GM12872 (cell line): ENCODE measurements around the gene MYO9B.
A peak's percentile ranks its signal among the peaks of the same experiment; 100 is the strongest.

Experiments used
- TF ChIP-seq, protein P1 (sequence below): IDR thresholded peaks from 3 replicates; pipeline ENCODE4 v1.5.1; 2011; ENCODE audit warnings: low read depth, mild to moderate bottlenecking, low read length, moderate library complexity; ENCODE audit not compliant: insufficient read depth

MYO9B gene

DNA sequence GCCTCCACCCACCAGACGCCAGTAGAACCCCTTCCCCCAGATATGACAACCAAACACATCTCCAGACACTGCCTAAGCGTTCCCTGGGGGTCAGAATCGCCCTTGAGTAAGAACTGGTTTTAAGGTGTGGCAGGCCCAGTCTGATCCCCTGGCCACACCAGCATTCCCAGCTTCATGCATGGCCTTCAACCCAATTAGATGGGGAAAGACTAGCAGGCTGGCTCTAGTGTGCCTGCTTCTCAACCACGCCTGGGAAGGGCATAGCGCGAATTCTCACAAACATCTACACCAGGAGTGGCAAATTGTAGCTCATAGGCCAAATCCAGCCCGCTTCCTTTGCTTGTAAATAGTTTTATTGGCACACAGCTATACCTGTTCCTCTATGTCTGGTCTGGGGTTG is 13.9 kb upstream of the MYO9B start:
- TF ChIP-seq, protein P1, sequence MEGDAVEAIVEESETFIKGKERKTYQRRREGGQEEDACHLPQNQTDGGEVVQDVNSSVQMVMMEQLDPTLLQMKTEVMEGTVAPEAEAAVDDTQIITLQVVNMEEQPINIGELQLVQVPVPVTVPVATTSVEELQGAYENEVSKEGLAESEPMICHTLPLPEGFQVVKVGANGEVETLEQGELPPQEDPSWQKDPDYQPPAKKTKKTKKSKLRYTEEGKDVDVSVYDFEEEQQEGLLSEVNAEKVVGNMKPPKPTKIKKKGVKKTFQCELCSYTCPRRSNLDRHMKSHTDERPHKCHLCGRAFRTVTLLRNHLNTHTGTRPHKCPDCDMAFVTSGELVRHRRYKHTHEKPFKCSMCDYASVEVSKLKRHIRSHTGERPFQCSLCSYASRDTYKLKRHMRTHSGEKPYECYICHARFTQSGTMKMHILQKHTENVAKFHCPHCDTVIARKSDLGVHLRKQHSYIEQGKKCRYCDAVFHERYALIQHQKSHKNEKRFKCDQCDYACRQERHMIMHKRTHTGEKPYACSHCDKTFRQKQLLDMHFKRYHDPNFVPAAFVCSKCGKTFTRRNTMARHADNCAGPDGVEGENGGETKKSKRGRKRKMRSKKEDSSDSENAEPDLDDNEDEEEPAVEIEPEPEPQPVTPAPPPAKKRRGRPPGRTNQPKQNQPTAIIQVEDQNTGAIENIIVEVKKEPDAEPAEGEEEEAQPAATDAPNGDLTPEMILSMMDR = no peak

DNA sequence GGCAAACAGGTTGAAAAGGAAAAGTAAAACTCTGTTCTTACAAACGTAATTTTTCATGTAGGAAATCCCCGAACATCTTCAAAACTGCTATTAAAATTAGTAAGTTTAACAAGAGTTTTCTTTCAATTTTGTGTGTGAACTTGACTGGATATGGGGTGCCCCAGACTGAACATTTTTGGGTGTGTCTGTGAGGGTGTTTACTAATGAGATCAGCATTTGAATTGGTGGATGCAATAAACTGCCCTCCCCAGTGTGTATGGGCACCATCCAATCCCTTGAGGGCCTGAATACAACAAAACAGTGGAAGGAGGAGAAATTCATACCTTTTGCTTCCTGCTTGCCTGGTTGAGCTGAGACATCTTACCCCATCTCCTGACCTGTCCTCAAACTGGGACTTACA is 12.1 kb upstream of the MYO9B start:
- TF ChIP-seq, protein P1 = no peak

DNA sequence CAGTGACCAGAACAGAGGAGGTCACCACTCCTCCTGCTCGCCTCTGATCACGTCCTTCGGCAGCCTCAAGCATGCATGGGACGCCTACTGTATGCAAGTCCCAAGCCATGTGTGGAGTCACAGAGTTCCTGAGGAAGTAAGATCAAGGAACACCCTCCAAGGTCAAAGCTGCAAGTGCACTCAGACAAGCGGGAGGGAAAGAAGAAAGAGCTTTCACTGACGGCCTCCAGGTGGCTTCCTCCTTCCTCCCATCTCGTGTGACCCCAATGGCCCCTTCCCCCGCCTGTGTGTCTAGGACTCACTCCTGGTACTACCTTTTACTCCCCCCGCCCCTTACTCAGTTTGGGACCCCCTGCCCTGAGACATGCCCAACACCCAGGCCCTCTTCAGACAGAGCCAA is 6.4 kb upstream of the MYO9B start:
- TF ChIP-seq, protein P1 = peak; percentile 16; the same call in 1 of the 3 replicates

DNA sequence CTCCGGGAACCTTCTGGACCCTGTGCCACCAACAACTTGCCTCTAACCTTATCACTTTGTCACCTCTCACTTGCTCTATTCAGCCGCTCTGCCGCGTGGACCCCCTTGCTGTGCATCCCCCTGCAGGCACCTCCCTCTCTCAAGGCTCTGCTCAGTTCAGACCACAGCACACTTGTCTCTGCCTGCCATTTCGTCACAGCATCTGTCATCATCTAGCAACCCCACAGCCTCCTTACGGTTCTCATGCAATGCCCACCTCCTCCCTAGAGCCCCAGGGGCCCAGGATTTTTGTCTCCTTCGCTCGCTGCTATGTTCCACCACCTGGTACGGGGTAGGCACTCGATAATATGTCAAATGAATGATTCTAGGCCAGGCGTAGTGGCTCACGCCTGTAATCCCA is 5.2 kb upstream of the MYO9B start:
- TF ChIP-seq, protein P1 = no peak

DNA sequence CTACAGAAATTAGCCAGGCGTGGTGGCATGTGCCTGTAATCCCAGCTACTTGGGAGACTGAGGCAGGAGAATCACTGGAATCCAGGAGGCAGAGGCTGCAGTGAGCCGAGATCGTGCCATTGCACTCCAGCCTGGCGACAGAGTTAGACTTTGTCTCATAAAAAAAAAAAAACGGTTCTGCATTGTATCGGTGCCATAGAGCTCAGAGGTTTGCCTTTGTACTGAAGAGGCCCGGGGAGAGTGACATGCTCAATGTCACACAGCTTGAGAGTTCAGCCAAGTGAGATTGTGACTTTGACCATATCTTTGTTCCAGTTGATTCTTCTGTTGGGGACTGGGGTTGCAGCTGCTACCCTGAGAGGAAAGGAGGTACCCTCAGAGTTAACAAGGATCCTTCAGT is 4.7 kb upstream of the MYO9B start:
- TF ChIP-seq, protein P1 = no peak

DNA sequence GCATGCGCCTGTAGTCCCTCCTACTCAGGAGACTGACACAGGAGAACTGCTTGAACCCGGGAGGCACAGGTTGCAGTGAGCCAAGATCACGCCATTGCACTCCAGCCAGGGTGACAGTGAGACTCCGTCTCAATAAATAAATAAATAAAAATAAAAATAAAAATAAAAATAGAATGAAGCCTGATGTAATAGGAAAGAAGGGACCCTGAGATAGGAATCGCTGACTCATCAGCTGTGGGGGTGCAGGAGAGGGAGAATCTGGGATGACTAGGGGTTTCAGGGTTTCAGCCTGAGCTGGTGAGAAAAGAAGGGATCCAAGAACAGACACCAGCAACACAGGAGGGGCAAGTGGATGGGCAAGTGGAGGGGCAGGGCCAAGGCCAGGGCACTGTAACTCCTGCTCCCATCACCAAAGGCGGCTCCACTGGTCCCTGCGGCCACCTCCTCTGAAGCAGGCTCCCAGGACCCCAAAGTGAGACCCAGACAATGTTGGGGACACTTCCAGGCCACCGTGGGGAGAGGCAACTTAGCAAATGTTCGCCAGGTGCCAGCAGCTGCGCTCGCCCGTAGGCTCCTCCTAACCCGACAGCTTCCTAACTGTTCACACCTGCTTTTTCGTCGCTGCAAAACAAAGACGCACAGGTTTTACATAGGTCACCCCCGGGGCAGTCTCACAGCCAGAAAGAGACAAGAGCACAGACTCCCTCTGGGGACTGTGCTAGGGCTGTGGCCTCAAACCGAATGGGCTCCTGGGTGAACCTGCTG is 1.5 kb upstream of the MYO9B start:
- TF ChIP-seq, protein P1 = no peak

DNA sequence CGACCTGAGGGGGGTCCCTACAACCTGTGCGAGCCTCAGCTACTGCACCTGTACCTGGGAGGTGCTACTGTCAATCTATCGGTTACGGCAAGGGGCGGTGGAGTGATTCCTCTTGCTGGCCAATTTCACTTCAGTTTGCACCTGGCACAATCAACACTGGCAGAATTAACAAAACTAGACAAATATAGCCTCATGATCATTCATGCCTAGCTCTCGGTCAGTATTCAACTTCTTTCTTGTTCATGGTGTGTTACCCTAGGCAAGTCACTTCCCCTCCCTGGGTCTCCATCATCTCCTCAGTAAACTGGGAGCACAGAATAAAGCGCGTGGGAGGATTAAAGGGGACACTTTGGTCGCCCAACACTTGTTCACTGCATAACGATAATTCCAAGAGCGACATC is 943 bp upstream of the MYO9B start:
- TF ChIP-seq, protein P1 = no peak
